Type B pancreatic cell (in vitro differentiated cells): ENCODE measurements around the gene MPPED2. TPM values are rescaled to one million over a fixed set of nuclear protein-coding genes. Genes with fewer than 3 reads are reported as not detected.

Experiments used
- DNase-seq: peaks from one replicate; pipeline ENCODE4 v3.0.0; 2021; ENCODE audit warnings: mixed read lengths; ENCODE audit not compliant: unreplicated experiment; ENCODE audit errors: extremely low spot score
- H3K27ac Mint-ChIP-seq: 2 replicates; pipeline ENCODE4 v1.8.0; 2021; ENCODE audit warnings: mild to moderate bottlenecking, mixed read lengths
- H3K27me3 Mint-ChIP-seq: 2 replicates; pipeline ENCODE4 v1.8.0; 2021; ENCODE audit warnings: mixed read lengths
- H3K36me3 Mint-ChIP-seq: 2 replicates; pipeline ENCODE4 v1.8.0; 2021; ENCODE audit warnings: mixed read lengths
- H3K4me1 Mint-ChIP-seq: one replicate; pipeline ENCODE4 v1.8.0; 2021; ENCODE audit warnings: mixed read lengths; ENCODE audit not compliant: unreplicated experiment
- H3K4me3 Mint-ChIP-seq: 2 replicates; pipeline ENCODE4 v1.8.0; 2021; ENCODE audit warnings: mild to moderate bottlenecking, mixed read lengths
- H3K9me3 Mint-ChIP-seq: 2 replicates; pipeline ENCODE4 v1.8.0; 2021; ENCODE audit warnings: mixed read lengths
- total RNA-seq: library from RNA; stranded (reverse); gene quantifications from 2 replicates; pipeline ENCODE4 v1.2.1, GENCODE V29; 2021; ENCODE audit warnings: low replicate concordance
- TF ChIP-seq, protein P1 (sequence below): fragments of 200-600 bp; sonication (generic); conservative IDR thresholded peaks from 2 replicates; pipeline ENCODE4 v1.5.0; 2021; ENCODE audit warnings: antibody characterized with exemption, mild to moderate bottlenecking

The MPPED2 gene
- total RNA-seq, 1 donor from 2014 or later = 63.9 TPM

DNA sequence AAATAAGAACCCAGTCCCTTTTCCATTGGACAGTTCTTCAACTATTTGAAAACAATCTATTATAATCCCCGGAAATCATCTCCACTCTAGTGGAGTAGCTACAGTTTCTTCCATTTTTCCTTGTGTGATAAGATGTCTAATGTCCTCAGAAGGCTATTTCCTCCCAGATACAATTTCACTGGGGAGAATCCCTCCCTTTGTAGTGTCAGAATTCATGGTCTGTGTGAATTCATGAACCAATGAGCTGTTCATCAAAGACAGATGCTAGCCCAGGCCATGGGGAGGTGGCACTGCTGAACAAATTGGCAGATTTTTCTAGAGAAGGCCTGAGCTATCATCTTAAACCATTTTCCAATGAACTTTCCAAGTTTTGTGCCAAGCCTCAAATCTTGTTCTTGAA lies 45.4 kb downstream of the MPPED2 start:
- Mint-ChIP-seq H3K9me3 (peaks cover 4% of the 10 kb centered on the region), H3K4me3 (no peak overlapping the region), H3K27me3 (no peaks in the 10 kb centered on the region), H3K4me1 (peaks cover 45% of the 10 kb centered on the region), H3K27ac (no peak overlapping the region), H3K36me3 (peaks cover 9% of the 10 kb centered on the region)
- no peak for DNase-seq
- TF ChIP-seq, protein P1, sequence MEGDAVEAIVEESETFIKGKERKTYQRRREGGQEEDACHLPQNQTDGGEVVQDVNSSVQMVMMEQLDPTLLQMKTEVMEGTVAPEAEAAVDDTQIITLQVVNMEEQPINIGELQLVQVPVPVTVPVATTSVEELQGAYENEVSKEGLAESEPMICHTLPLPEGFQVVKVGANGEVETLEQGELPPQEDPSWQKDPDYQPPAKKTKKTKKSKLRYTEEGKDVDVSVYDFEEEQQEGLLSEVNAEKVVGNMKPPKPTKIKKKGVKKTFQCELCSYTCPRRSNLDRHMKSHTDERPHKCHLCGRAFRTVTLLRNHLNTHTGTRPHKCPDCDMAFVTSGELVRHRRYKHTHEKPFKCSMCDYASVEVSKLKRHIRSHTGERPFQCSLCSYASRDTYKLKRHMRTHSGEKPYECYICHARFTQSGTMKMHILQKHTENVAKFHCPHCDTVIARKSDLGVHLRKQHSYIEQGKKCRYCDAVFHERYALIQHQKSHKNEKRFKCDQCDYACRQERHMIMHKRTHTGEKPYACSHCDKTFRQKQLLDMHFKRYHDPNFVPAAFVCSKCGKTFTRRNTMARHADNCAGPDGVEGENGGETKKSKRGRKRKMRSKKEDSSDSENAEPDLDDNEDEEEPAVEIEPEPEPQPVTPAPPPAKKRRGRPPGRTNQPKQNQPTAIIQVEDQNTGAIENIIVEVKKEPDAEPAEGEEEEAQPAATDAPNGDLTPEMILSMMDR = no peak

DNA sequence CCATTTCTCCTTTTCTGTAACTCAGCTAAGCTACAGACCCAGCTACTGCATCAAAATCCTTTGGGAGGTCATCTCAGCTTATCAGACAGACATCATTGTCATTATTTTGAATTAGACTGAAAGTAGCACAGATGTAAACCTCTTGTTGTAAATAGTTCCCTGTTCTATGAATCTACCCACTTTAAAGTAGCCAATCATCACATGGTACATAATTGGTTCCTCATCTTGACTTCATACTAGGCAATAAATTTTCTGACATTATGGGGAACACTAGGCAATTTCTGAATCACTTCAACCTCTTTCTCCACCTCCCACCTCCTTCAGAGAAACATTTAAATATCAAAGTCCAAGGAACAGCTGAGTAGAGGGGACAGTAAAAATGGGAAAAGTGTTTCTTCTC lies 47.9 kb downstream of the MPPED2 start:
- Mint-ChIP-seq H3K4me3 (no peak overlapping the region), H3K36me3 (peaks cover 15% of the 10 kb centered on the region), H3K9me3 (peaks cover 5% of the 10 kb centered on the region), H3K4me1 (peaks cover 57% of the 10 kb centered on the region), H3K27ac (no peak overlapping the region), H3K27me3 (peaks cover 6% of the 10 kb centered on the region)
- no peak for DNase-seq
- TF ChIP-seq, protein P1 = no peak

DNA sequence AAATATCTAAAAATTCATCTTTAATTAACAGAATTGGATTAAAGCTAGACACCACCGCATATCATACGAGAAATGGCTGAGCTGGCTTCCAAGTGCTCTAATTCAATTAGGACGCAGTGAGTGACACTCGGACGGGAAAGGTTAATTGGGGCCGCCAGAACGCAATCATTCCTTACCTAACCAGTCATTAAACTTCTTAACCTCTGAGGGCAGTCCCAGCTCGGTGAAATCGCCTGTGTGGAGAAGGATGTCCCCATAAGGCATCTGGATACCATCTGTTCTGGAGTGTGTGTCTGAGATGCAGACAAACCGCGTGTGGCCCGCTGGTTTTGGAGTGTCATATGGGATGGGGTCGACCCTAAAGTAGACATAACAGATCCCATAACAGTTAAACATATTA lies 50.3 kb downstream of the MPPED2 start:
- TF ChIP-seq, protein P1 = no peak
- DNase-seq = no peak
- H3K4me1 Mint-ChIP-seq = peaks cover 54% of the 10 kb centered on the region
- H3K36me3 Mint-ChIP-seq = peaks cover 19% of the 10 kb centered on the region
- H3K4me3 Mint-ChIP-seq = no peak overlapping the region
- H3K27me3 Mint-ChIP-seq = peaks cover 6% of the 10 kb centered on the region
- no peak overlapping the region for H3K27ac Mint-ChIP-seq
- peaks cover 5% of the 10 kb centered on the region for H3K9me3 Mint-ChIP-seq

DNA sequence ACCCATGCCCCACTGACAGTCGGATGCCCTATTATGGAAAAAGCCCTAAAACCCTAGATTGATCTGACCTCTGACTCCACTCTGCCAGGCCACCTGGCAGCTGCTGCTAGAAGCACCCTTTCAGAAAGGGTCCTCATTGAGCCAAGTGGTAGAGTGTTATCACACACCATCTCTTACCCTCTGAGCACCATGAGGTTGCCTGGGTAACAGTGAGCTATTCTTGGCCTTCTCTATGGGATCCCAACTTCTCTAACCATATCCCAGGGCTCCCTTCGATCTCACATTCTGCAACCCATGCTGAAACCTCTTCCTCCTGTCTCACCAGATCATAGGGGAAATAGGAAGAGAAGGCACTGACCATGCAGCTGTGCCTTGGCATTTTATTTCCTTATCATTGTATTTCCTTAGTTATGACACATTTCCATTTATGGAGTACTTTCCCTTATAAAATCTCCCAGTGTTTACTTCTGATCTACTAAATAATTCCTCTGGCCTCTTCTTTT lies 52.7 kb downstream of the MPPED2 start:
- H3K9me3 Mint-ChIP-seq = peaks cover 5% of the 10 kb centered on the region

DNA sequence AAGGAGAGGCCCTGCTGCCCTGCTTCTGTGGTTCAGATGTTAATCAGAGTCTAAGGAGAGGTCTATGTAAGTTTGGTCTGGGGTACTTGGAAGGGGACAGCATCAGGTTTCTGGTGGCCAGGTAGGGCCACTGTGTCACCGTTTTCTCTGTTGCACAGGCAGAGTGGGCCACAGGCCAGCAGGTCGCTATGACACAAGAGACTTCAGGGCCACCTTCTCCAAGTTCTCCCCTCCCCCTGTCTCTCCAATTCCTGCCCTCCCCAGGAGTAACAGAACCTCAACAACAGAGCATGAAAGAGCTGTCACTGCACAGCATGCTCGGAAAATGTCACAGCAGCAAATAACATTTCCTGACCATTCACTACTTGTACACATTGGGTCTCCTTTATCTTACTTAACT lies 58.6 kb downstream of the MPPED2 start:
- H3K9me3 Mint-ChIP-seq = no peaks in the 10 kb centered on the region
- no peak for DNase-seq
- peak overlapping the region; percentile 10 for H3K4me3 Mint-ChIP-seq
- H3K4me1 Mint-ChIP-seq = peaks cover 42% of the 10 kb centered on the region
- no peak overlapping the region for H3K27ac Mint-ChIP-seq
- TF ChIP-seq, protein P1 = no peak
- H3K27me3 Mint-ChIP-seq = no peaks in the 10 kb centered on the region
- H3K36me3 Mint-ChIP-seq = peaks cover 19% of the 10 kb centered on the region

More for the DNA sequence above, 52.7 kb downstream of the MPPED2 start:
- no peak overlapping the region for H3K4me3 Mint-ChIP-seq
- peaks cover 6% of the 10 kb centered on the region for H3K27me3 Mint-ChIP-seq
- TF ChIP-seq, protein P1 = no peak
- peaks cover 19% of the 10 kb centered on the region for H3K36me3 Mint-ChIP-seq
- peaks cover 43% of the 10 kb centered on the region for H3K4me1 Mint-ChIP-seq
- no peak overlapping the region for H3K27ac Mint-ChIP-seq
- no peak for DNase-seq

DNA sequence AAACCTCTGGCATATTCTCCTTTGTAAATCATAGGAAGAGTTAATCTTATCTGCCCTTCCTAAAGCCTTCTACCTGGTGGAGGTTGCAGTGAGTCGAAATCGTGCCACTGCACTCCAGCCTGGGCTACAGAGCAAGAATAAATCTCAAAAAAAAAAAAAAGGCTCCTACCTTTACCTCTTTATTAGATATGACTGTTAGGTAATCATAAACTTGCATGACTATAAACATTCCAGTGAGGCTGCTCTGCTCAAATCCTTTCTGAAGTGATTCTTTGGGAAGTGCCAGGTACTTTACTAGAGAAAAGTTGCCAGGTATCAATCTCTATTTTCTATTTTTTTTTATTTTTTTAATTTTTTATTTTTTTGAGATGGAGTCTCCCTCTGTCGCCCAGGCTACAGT lies 59.6 kb downstream of the MPPED2 start:
- Mint-ChIP-seq H3K4me1 (peaks cover 51% of the 10 kb centered on the region), H3K36me3 (peaks cover 15% of the 10 kb centered on the region), H3K27me3 (no peaks in the 10 kb centered on the region), H3K9me3 (no peaks in the 10 kb centered on the region), H3K4me3 (no peak overlapping the region), H3K27ac (no peak overlapping the region)
- no peak for DNase-seq
- TF ChIP-seq, protein P1 = no peak
